Ovary (tissue), 3 donors: ENCODE data around the gene OIT3.

Experiments
- CTCF ChIP-seq, 3 donors: fragments of 450-650 bp in 2 of 3; fragments of 200-600 bp in 1 of 3; IDR thresholded peaks; one replicate each; pipeline versions ENCODE4 v1.5.1 to v1.8.0; 2016 to 2022; ENCODE audit warnings: antibody characterized with exemption in 3 of 3, mild to moderate bottlenecking in 1 of 3
- POLR2A ChIP-seq: fragments of 450-650 bp; IDR thresholded peaks from one replicate; pipeline ENCODE4 v1.6.1; 2017; ENCODE audit warnings: antibody characterized with exemption, mild to moderate bottlenecking, moderate library complexity
- donor health status: DM: no; HTN: no; CAD: no.

GRCh38 chr10:72911758-72912157 lies 18.2 kb downstream of the OIT3 start:
- no peak for TF ChIP-seq POLR2A
- TF ChIP-seq CTCF (IDR thresholded peaks at IDR 0.05): no peak
